Spleen (tissue), 11 donors: Measurements from ENCODE around the gene LIN28A. TPM values are rescaled to one million over a fixed set of nuclear protein-coding genes. Genes with fewer than 3 reads are reported as not detected.
A peak's percentile ranks its signal among the peaks of the same experiment; 100 is the strongest.
"Not testable (repeated sequence)": the region's sequence is repeated elsewhere in the genome, so short reads cannot be mapped to it uniquely, and the experiment has no call there.

Source experiments
- DNase-seq: peaks from one replicate; pipeline ENCODE4 v3.0.0-alpha.2; 2020
- H3K27ac ChIP-seq, 8 donors: fragments of 200-600 bp; sonication (generic) in 7 of 8; 1 replicate in 4 of 8; 2 replicates in 4 of 8; pipeline versions ENCODE4 v1.5.0 to v1.8.0; 2016 to 2021; ENCODE audit warnings: inconsistent platforms in 4 of 8, mild to moderate bottlenecking in 4 of 8, moderate library complexity in 1 of 8
- H3K27me3 ChIP-seq, 7 donors: fragments of 200-600 bp; sonication (generic) in 6 of 7; replicated peaks in 1 of 7; 1 replicate in 4 of 7; 2 replicates in 3 of 7; pipeline versions ENCODE4 v1.5.0 to v1.8.0; 2016 to 2021; ENCODE audit warnings: inconsistent platforms in 3 of 7, mild to moderate bottlenecking in 1 of 7
- H3K36me3 ChIP-seq, 6 donors: fragments of 200-600 bp; sonication (generic) in 5 of 6; 1 replicate in 4 of 6; 2 replicates in 2 of 6; pipeline versions ENCODE4 v1.5.0 to v1.8.0; 2016 to 2021; ENCODE audit warnings: inconsistent platforms in 2 of 6
- H3K4me1 ChIP-seq, 6 donors: fragments of 200-600 bp; sonication (generic) in 5 of 6; 1 replicate in 3 of 6; 2 replicates in 3 of 6; pipeline versions ENCODE4 v1.5.0 to v1.8.0; 2016 to 2021; ENCODE audit warnings: inconsistent platforms in 3 of 6
- H3K4me3 ChIP-seq, 8 donors: fragments of 200-600 bp; sonication (generic) in 7 of 8; 1 replicate in 4 of 8; 2 replicates in 4 of 8; pipeline versions ENCODE4 v1.5.0 to v1.8.0; 2016 to 2021; ENCODE audit warnings: inconsistent platforms in 4 of 8, mild to moderate bottlenecking in 4 of 8, moderate library complexity in 2 of 8
- H3K9me3 ChIP-seq, 8 donors: fragments of 200-600 bp; sonication (generic) in 7 of 8; 1 replicate in 4 of 8; 2 replicates in 4 of 8; pipeline versions ENCODE4 v1.5.0 to v1.8.0; 2016 to 2021; ENCODE audit warnings: inconsistent platforms in 4 of 8
- POLR2A ChIP-seq, 3 donors: fragments of 450-650 bp; IDR thresholded peaks; one replicate each; pipeline ENCODE4 v1.5.1; 2017; ENCODE audit warnings: antibody characterized with exemption in 3 of 3, mild to moderate bottlenecking in 1 of 3
- POLR2AphosphoS5 ChIP-seq, 3 donors: sonication (generic); formaldehyde crosslinking; IDR thresholded peaks; one replicate each; pipeline ENCODE4 v1.5.1; 2017; ENCODE audit warnings: antibody characterized with exemption in 3 of 3
- WGBS, 5 donors: extraction: QIAGEN DNeasy Blood & Tissue Kit in 3 of 5; methylation state at CpG; one replicate each; pipeline versions ENCODE4 v1.1.5 to v1.1.7; 2013 to 2018; 5-methylcytosine and 5-hydroxymethylcytosine counted together
- intact Hi-C: fragments of 100-400 bp; cut with DNase I; formaldehyde crosslinking; loops from one replicate; pipeline ENCODE4 v1.15.0; 2023; ENCODE audit warnings: low total_unique reads
- polyA plus RNA-seq, 3 donors: library from polyadenylated mRNA; stranded (reverse); fragments of 200-250 nt; gene quantifications; one replicate each; pipeline ENCODE4 v1.2.1, GENCODE V29; 2013
- total RNA-seq, 7 donors: library from RNA; depleted of rRNA in 3 of 7; stranded (reverse); fragments of >200 nt in 3 of 7; fragmentation: NEBNext Ultra II Directional in 4 of 7; extraction: Animal tissue kit (Norgen Biotek cat#: 25700) in 4 of 7; gene quantifications; one replicate each; pipeline versions ENCODE4 v1.1.0 to v1.2.1, GENCODE V29; 2016 to 2021
- TF ChIP-seq, protein P1 (sequence below), 11 experiments: fragments of 200-600 bp in 7 of 11; fragments of 450-650 bp in 4 of 11; sonication (generic) in 4 of 11; IDR thresholded peaks in 8 of 11; conservative IDR thresholded peaks in 3 of 11; 1 replicate in 7 of 11; 2 replicates in 4 of 11; pipeline versions ENCODE4 v1.4.0 to v1.8.0; 2016 to 2021; ENCODE audit warnings: antibody characterized with exemption in 11 of 11, inconsistent platforms in 4 of 11, mild to moderate bottlenecking in 1 of 11
- donor health status: healthy with polysubstance abuse.
- donor health status: DM: no; HTN: no; CAD: no; lungs with moderate emphysema.
- donor health status: DM: no; HTN: no; CAD: no.
- donor health status: Bipolar disorder and iron deficiency.
- donor health status: healthy.
- donor health status: DM: no; HTN: no; CAD: no.
- donor health status: DM: yes; HTN: yes; CAD: no.

LIN28A gene
- total and polyA plus RNA-seq, 10 donors = not detected

DNA sequence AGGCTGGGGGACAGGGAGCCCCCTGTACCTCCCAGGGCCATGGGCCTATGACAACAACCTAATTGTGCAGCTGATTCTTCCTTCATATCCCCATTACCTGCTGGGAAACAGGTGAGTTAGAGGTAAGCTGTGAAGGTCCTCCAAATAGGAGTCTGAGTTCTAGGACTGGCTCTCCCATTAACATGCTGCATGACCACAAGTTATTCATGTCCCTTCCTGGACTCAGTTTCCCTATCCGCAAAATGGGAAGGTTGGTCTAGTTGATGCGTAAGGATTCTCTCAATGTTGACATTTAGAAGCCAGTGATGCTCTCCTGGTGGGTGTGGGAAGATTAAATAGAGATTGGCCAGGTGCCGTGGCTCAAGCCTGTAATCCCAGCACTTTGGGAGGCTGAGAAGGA is 42.1 kb upstream of the LIN28A start:
- no peak for DNase-seq
- TF ChIP-seq POLR2AphosphoS5 (IDR thresholded peaks at IDR 0.05) (no peak), POLR2A (IDR thresholded peaks at IDR 0.05) (no peak)
- TF ChIP-seq, protein P1, sequence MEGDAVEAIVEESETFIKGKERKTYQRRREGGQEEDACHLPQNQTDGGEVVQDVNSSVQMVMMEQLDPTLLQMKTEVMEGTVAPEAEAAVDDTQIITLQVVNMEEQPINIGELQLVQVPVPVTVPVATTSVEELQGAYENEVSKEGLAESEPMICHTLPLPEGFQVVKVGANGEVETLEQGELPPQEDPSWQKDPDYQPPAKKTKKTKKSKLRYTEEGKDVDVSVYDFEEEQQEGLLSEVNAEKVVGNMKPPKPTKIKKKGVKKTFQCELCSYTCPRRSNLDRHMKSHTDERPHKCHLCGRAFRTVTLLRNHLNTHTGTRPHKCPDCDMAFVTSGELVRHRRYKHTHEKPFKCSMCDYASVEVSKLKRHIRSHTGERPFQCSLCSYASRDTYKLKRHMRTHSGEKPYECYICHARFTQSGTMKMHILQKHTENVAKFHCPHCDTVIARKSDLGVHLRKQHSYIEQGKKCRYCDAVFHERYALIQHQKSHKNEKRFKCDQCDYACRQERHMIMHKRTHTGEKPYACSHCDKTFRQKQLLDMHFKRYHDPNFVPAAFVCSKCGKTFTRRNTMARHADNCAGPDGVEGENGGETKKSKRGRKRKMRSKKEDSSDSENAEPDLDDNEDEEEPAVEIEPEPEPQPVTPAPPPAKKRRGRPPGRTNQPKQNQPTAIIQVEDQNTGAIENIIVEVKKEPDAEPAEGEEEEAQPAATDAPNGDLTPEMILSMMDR (IDR thresholded peaks at IDR 0.05 in 8 of 11, conservative IDR thresholded peaks at IDR 0.05 in 3 of 11) = no peak
- Histone ChIP-seq H3K4me3 (no peak overlapping the region), H3K9me3 (no peaks in the 10 kb centered on the region), H3K27me3 (peaks cover 0 to 62% (median 7%) of the 10 kb centered on the region in 7 donors), H3K36me3 (no peaks in the 10 kb centered on the region), H3K27ac (no peak overlapping the region), H3K4me1 (peaks cover 0 to 39% (median 16%) of the 10 kb centered on the region in 6 donors)
- intact Hi-C loops = no loop called here
- WGBS, 5 donors = 91 to 95% (median 94%) methylated on average over 3 of the region's 3 CpGs

- WGBS, 5 donors = 43 to 49% (median 46%) methylated on average over 6 of the region's 6 CpGs
These were observed 39.8 kb upstream of the LIN28A start for GRCh38 chr1:26370591-26371382.

GRCh38 chr1:26372039-26372438 is 38.6 kb upstream of the LIN28A start:
- intact Hi-C loops = no loop called here

More at GRCh38 chr1:26370591-26371382, 39.8 kb upstream of the LIN28A start:
- peak overlapping the region in 2 of 8 donors; percentile 14 to 33 for H3K27ac ChIP-seq
- no peak overlapping the region for H3K4me3 ChIP-seq
- no peaks in the 10 kb centered on the region for H3K9me3 ChIP-seq
- peaks cover 0 to 54% (median 29%) of the 10 kb centered on the region in 6 donors for H3K4me1 ChIP-seq
- no peaks in the 10 kb centered on the region for H3K36me3 ChIP-seq
- DNase-seq = no peak
- peaks cover 0 to 45% (median 0%) of the 10 kb centered on the region in 7 donors for H3K27me3 ChIP-seq
- TF ChIP-seq, protein P1 (IDR thresholded peaks at IDR 0.05 in 8 of 11, conservative IDR thresholded peaks at IDR 0.05 in 3 of 11) = no peak
- TF ChIP-seq POLR2AphosphoS5 (IDR thresholded peaks at IDR 0.05) (peak in 1 of 3 donors; percentile 26), POLR2A (IDR thresholded peaks at IDR 0.05) (no peak)
- intact Hi-C loops = no loop called here

DNA sequence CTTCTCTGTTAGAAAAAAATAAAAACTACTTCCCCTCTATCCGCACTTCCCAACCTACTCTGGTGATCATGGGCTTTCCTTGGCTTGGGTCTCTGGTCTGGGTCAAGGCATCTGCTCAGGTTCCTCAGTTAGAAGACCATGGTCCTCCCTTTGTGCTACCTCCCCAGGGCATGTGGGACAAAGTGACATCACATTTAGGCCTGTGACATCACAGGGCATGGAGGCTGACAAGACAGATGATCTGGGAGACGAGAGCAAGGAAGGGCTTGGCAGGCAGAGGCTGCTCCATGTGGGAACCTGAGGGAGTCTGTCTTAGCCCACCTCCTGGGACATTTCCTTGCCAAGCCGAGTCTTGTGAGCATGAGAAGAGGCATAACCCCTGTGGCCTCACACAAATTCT is 38.0 kb upstream of the LIN28A start, which contains the start of gene ZNF683:
Gene ZNF683, minus strand, starts transcription at position 140 of the 400 bp plus-strand sequence. CDS start 4,179 bp downstream, outside the sequence.
- H3K9me3 ChIP-seq, H3K4me3 ChIP-seq, H3K36me3 ChIP-seq, intact Hi-C loops, DNase-seq: not testable (repeated sequence)
- Histone ChIP-seq H3K27ac (peak within 1 kb of the TSS in 2 of 8 donors; percentile 12 to 38), H3K27me3 (peaks cover 0 to 34% (median 0%) of the 10 kb centered on the region in 7 donors), H3K4me1 (peaks cover 0 to 59% (median 30%) of the 10 kb centered on the region in 6 donors)
- WGBS, 5 donors = 60 to 89% (median 67%) methylated on average over 3 of the region's 3 CpGs

More at GRCh38 chr1:26372039-26372438, 38.6 kb upstream of the LIN28A start:
- Histone ChIP-seq H3K4me3 (no peak overlapping the region), H3K27ac (peak overlapping the region in 1 of 8 donors; percentile 38), H3K36me3 (no peaks in the 10 kb centered on the region), H3K4me1 (peaks cover 0 to 54% (median 29%) of the 10 kb centered on the region in 6 donors), H3K9me3 (no peaks in the 10 kb centered on the region), H3K27me3 (peaks cover 0 to 38% (median 0%) of the 10 kb centered on the region in 7 donors)
- 81 to 90% (median 87%) methylated on average over 5 of the region's 5 CpGs for WGBS, 5 donors
- DNase-seq = no peak
- TF ChIP-seq, protein P1 (IDR thresholded peaks at IDR 0.05 in 8 of 11, conservative IDR thresholded peaks at IDR 0.05 in 3 of 11) = no peak
- TF ChIP-seq POLR2A (IDR thresholded peaks at IDR 0.05) = no peak
- no peak for TF ChIP-seq POLR2AphosphoS5 (IDR thresholded peaks at IDR 0.05)
